ENCODE data around the gene WDR90. TPM values are rescaled to one million over a fixed set of nuclear protein-coding genes. Genes with fewer than 3 reads are reported as not detected.

The WDR90 gene
- total and polyA plus RNA-seq, 2 of the 13 experiments (the other 11 are each of a cell fraction or from before 2014, with no cell fraction given) = 14.9 to 28.9 TPM

DNA sequence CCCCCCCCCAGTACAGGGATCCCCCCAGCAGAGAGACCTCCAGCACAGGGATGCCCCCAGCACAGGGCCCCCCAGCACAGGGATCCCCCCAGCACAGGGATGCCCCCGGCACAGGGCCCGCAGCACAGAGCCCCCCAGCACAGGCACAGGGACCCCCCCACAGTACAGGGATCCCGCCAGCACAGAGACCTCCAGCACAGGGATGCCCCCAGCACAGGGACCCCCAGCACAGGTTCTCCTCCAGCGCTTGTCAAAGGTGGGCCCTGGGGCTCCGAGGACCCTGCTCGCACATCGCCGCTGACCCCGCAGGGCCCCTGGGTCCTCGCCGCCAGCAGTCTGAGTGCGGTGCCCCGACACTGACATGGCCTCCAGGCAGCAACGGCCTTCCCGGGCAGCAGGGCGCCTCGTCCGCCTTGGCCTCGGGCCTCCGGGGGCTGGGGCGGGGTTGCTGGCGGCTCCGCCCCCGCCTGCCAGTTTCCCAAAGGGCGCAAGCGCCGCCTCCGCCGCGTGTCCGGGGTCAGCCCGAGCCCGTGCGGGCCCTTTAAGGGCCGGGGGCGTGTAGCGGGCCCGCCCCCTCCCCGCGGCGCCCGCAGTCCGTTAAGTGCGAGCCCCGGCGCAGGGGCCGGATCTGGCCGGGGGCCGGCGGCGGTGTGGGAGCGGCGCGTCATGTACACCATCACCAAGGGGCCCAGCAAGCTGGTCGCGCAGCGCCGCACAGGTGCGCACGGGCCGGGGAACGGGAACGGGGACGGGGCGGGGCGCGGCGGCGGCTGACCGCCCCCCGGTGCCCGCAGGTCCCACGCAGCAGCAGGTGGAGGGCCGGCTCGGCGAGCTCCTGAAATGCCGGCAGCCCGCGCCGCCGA lies 7.6 kb upstream of the WDR90 start, which contains the start of gene MCRIP2 (continued):
- no peak for TF ChIP-seq AHDC1 (CRISPR knock-in tag; IDR thresholded peaks at IDR 0.05; ENCODE audit: borderline replicate concordance)
- peak; percentile 42; the same call in 1 of the 2 replicates for TF ChIP-seq ZNF710 (CRISPR knock-in tag; IDR thresholded peaks at IDR 0.05; ENCODE audit: borderline replicate concordance)
- TF ChIP-seq CBX2 (IDR thresholded peaks at IDR 0.05; ENCODE audit: low read depth, low read length) = no peak
- TF ChIP-seq CBX2 (CRISPR knock-in tag; IDR thresholded peaks at IDR 0.05; ENCODE audit: low read depth) = no peak
- TF ChIP-seq ONECUT2 (CRISPR knock-in tag; IDR thresholded peaks at IDR 0.05) = 0 out of 2 replicates have a peak, but pooled peaks have one; percentile 25
- no peak for TF ChIP-seq ESRRA (CRISPR knock-in tag; IDR thresholded peaks at IDR 0.05; ENCODE audit: low read depth)
- TF ChIP-seq NCOA2 (CRISPR knock-in tag; IDR thresholded peaks at IDR 0.05) = no peak
- TF ChIP-seq ZNF335 (CRISPR knock-in tag; IDR thresholded peaks at IDR 0.05) = no peak
- no peak for TF ChIP-seq NFYB (CRISPR knock-in tag; IDR thresholded peaks at IDR 0.05)
- no peak for TF ChIP-seq ZKSCAN1 (IDR thresholded peaks at IDR 0.05; ENCODE audit: low read length)
- peak; percentile 26; the same call in 1 of the 2 replicates for TF ChIP-seq TSC22D2 (CRISPR knock-in tag; IDR thresholded peaks at IDR 0.05; ENCODE audit: borderline replicate concordance)
- peak; percentile 59; the same call in 1 of the 2 replicates for TF ChIP-seq GATA4 (IDR thresholded peaks at IDR 0.05; ENCODE audit: borderline replicate concordance, low read depth)
- TF ChIP-seq IRF9 (CRISPR knock-in tag; IDR thresholded peaks at IDR 0.05; ENCODE audit: borderline replicate concordance) = no peak; the same call in 1 of the 2 replicates
- no peak for TF ChIP-seq ZNF30 (CRISPR knock-in tag; IDR thresholded peaks at IDR 0.05)
- no peak for TF ChIP-seq PCBP1 (IDR thresholded peaks at IDR 0.05; ENCODE audit: borderline replicate concordance, low read depth, low read length)
- TF ChIP-seq ZNF569 (CRISPR knock-in tag; IDR thresholded peaks at IDR 0.05; ENCODE audit: borderline replicate concordance) = no peak
- no peak for TF ChIP-seq SIX1 (CRISPR knock-in tag; IDR thresholded peaks at IDR 0.05; ENCODE audit: borderline replicate concordance)
- TF ChIP-seq ZNF512 (CRISPR knock-in tag; IDR thresholded peaks at IDR 0.05) = no peak
- TF ChIP-seq POLR2AphosphoS5 (IDR thresholded peaks at IDR 0.05; ENCODE audit: low read depth, low read length) = peak; percentile 80
